SU-DHL-6 (cell line): ENCODE measurements around the gene GKN2.

ENCODE experiments used
- H2AFZ ChIP-seq: fragments of 200-600 bp; sonication (generic); 2 replicates; pipeline ENCODE4 v1.6.1; 2014; ENCODE audit warnings: low read depth, mild to moderate bottlenecking, moderate library complexity, mixed read lengths, antibody characterized with exemption, low read length; ENCODE audit not compliant: severe bottlenecking
- H3F3A ChIP-seq: fragments of 200-600 bp; shearing (Covaris generic); 2 replicates; pipeline ENCODE4 v1.6.0; 2016; ENCODE audit warnings: antibody characterized with exemption, mild to moderate bottlenecking; ENCODE audit not compliant: insufficient read depth
- H3K27ac ChIP-seq: fragments of 200-600 bp; sonication (generic); 2 replicates; pipeline ENCODE4 v1.5.1; 2016; ENCODE audit warnings: low read depth, mild to moderate bottlenecking, low read length, moderate library complexity, mixed read lengths
- H3K27me3 ChIP-seq: fragments of 200-600 bp; sonication (generic), shearing (Covaris generic); 2 replicates; pipeline ENCODE4 v1.6.0; 2014; ENCODE audit warnings: mild to moderate bottlenecking, low read length
- H3K36me3 ChIP-seq: fragments of 200-600 bp; sonication (generic); 2 replicates; pipeline ENCODE4 v1.6.1; 2014; ENCODE audit warnings: mild to moderate bottlenecking, low read length, mixed read lengths
- H3K4me2 ChIP-seq: fragments of 300-600, 200-600 bp; shearing (Covaris generic), sonication (generic); 2 replicates; pipeline ENCODE4 v1.6.0; 2014; ENCODE audit warnings: low read length, low read depth, mild to moderate bottlenecking; ENCODE audit not compliant: poor library complexity, severe bottlenecking
- H3K4me3 ChIP-seq: fragments of 200-600 bp; sonication (generic); 2 replicates; pipeline ENCODE4 v1.5.1; 2014; ENCODE audit warnings: antibody characterized with exemption, low read length, mild to moderate bottlenecking, mixed read lengths; ENCODE audit not compliant: insufficient read depth, poor library complexity, severe bottlenecking
- H3K79me2 ChIP-seq: fragments of 200-600 bp; sonication (generic); 2 replicates; pipeline ENCODE4 v1.6.1; 2014; ENCODE audit warnings: mild to moderate bottlenecking, low read length, moderate library complexity; ENCODE audit not compliant: insufficient read depth
- H3K9ac ChIP-seq: fragments of 200-600 bp; sonication (generic); 2 replicates; pipeline ENCODE4 v1.7.0; 2014; ENCODE audit warnings: mild to moderate bottlenecking, low read length
- H3K9me2 ChIP-seq: fragments of 200-600 bp; sonication (generic); replicated peaks from 2 replicates; pipeline ENCODE4 v1.6.1; 2014; ENCODE audit warnings: low read length; ENCODE audit not compliant: insufficient read depth
- H3K9me3 ChIP-seq: fragments of 200-600 bp; sonication (generic); 2 replicates; pipeline ENCODE4 v1.6.1; 2014; ENCODE audit warnings: low read length, mixed read lengths; ENCODE audit not compliant: insufficient read depth
- H4K20me1 ChIP-seq: fragments of 200-600 bp; sonication (generic); 2 replicates; pipeline ENCODE4 v1.6.1; 2014; ENCODE audit warnings: low read depth, mild to moderate bottlenecking, antibody characterized with exemption, low read length, moderate library complexity, mixed read lengths
- EZH2phosphoT487 ChIP-seq: fragments of 200-600 bp; sonication (generic), shearing (Covaris generic); conservative IDR thresholded peaks from 2 replicates; pipeline ENCODE4 v1.6.1; 2018; ENCODE audit warnings: mild to moderate bottlenecking, antibody characterized with exemption, low read length, moderate library complexity, mixed read lengths
- TF ChIP-seq, protein P1 (sequence below): fragments of 200-600 bp; sonication (generic); IDR thresholded peaks from one replicate; pipeline ENCODE4 v1.5.1; 2017; ENCODE audit warnings: antibody characterized with exemption, mild to moderate bottlenecking, low read length, moderate library complexity; ENCODE audit not compliant: insufficient read depth, poor library complexity, severe bottlenecking

Gene GKN2

DNA sequence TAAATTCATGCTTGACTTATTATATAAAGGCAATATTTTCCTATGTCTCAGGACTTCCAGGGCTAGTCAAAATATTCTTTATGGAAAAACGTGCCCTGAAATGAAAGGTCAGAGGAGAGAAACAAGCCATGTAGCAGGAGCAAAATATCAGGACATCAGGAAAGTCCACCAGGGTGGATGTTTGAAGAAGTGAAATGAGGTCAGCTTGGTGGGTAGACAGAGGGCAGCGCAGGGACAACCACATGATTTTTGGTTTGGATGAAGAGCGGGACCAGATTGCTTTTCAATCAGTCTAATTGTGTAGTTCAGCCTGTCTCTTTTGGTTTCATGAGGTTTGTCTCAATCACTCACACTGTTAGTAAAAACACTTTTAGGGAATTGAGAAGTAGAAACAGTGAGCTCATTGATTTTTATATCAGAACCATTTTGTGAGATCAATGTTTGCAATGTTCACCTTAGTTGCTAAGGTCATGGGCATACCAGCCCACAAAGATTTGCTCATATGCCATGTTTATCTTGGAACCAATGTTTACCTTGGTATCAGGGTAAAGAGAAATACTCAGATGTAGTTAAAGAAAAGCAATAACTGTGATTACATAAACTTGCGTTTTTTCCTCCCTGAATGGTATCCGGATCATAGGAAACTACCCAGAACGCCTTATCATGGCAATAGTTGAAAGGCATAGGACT lies 32.1 kb downstream of the GKN2 start:
- Histone ChIP-seq H3K9me2 (no peaks in the 10 kb centered on the region), H4K20me1 (no peaks in the 10 kb centered on the region), H2AFZ (no peak overlapping the region), H3K9me3 (no peaks in the 10 kb centered on the region), H3K4me3 (no peak overlapping the region), H3K36me3 (no peaks in the 10 kb centered on the region), H3F3A (no peaks in the 10 kb centered on the region), H3K27me3 (no peaks in the 10 kb centered on the region), H3K4me2 (no peak overlapping the region), H3K79me2 (no peaks in the 10 kb centered on the region), H3K9ac (no peak overlapping the region), H3K27ac (no peak overlapping the region)
- no peak for TF ChIP-seq EZH2phosphoT487
- TF ChIP-seq, protein P1, sequence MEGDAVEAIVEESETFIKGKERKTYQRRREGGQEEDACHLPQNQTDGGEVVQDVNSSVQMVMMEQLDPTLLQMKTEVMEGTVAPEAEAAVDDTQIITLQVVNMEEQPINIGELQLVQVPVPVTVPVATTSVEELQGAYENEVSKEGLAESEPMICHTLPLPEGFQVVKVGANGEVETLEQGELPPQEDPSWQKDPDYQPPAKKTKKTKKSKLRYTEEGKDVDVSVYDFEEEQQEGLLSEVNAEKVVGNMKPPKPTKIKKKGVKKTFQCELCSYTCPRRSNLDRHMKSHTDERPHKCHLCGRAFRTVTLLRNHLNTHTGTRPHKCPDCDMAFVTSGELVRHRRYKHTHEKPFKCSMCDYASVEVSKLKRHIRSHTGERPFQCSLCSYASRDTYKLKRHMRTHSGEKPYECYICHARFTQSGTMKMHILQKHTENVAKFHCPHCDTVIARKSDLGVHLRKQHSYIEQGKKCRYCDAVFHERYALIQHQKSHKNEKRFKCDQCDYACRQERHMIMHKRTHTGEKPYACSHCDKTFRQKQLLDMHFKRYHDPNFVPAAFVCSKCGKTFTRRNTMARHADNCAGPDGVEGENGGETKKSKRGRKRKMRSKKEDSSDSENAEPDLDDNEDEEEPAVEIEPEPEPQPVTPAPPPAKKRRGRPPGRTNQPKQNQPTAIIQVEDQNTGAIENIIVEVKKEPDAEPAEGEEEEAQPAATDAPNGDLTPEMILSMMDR, result no peak

- no peak overlapping the region for H2AFZ ChIP-seq
- no peak for TF ChIP-seq EZH2phosphoT487
- TF ChIP-seq, protein P1, result no peak
- H3K36me3 ChIP-seq, result no peaks in the 10 kb centered on the region
Measured at GRCh38 chr2:68918497-68918896, 34.2 kb downstream of the GKN2 start.

GRCh38 chr2:68917034-68917718 lies 35.5 kb downstream of the GKN2 start:
- no peaks in the 10 kb centered on the region for H3K9me2 ChIP-seq
- no peak overlapping the region for H3K4me2 ChIP-seq
- H3F3A ChIP-seq, result no peaks in the 10 kb centered on the region
- no peak overlapping the region for H3K27ac ChIP-seq
- H3K27me3 ChIP-seq, result no peaks in the 10 kb centered on the region
- H3K79me2 ChIP-seq, result no peaks in the 10 kb centered on the region
- no peaks in the 10 kb centered on the region for H3K36me3 ChIP-seq
- H2AFZ ChIP-seq, result no peak overlapping the region
- H4K20me1 ChIP-seq, result no peaks in the 10 kb centered on the region
- H3K9me3 ChIP-seq, result no peaks in the 10 kb centered on the region
- H3K4me3 ChIP-seq, result no peak overlapping the region
- no peak overlapping the region for H3K9ac ChIP-seq
- TF ChIP-seq, protein P1, result no peak
- no peak for TF ChIP-seq EZH2phosphoT487

More at GRCh38 chr2:68918497-68918896, 34.2 kb downstream of the GKN2 start:
- H3K9me2 ChIP-seq, result no peaks in the 10 kb centered on the region
- no peaks in the 10 kb centered on the region for H4K20me1 ChIP-seq
- no peak overlapping the region for H3K9ac ChIP-seq
- no peak overlapping the region for H3K4me2 ChIP-seq
- no peaks in the 10 kb centered on the region for H3K9me3 ChIP-seq
- no peaks in the 10 kb centered on the region for H3K79me2 ChIP-seq
- no peak overlapping the region for H3K27ac ChIP-seq
- H3F3A ChIP-seq, result no peaks in the 10 kb centered on the region
- no peak overlapping the region for H3K4me3 ChIP-seq
- no peaks in the 10 kb centered on the region for H3K27me3 ChIP-seq
